Sigmoid colon (tissue), 4 donors: ENCODE results near the gene TFE3.

Experiments used
- EP300 ChIP-seq, 4 donors: sonication (generic); formaldehyde crosslinking; IDR thresholded peaks; one replicate each; pipeline ENCODE4 v1.6.1; 2017; ENCODE audit warnings: antibody characterized with exemption in 4 of 4
- POLR2A ChIP-seq, 2 donors: fragments of 450-650 bp; IDR thresholded peaks; one replicate each; pipeline ENCODE4 v1.6.1; 2016; ENCODE audit warnings: antibody characterized with exemption in 2 of 2, mild to moderate bottlenecking in 2 of 2, moderate library complexity in 2 of 2
- POLR2AphosphoS5 ChIP-seq, 4 donors: sonication (generic); formaldehyde crosslinking; IDR thresholded peaks; one replicate each; pipeline ENCODE4 v1.6.1; 2017; ENCODE audit warnings: antibody characterized with exemption in 4 of 4
- TF ChIP-seq, protein P1 (sequence below), 4 experiments: fragments of 450-650 bp in 3 of 4; fragments of 200-600 bp in 1 of 4; IDR thresholded peaks; one replicate each; pipeline ENCODE4 v1.5.1; 2016 to 2019; ENCODE audit warnings: antibody characterized with exemption in 4 of 4, mild to moderate bottlenecking in 3 of 4, moderate library complexity in 2 of 4

DNA sequence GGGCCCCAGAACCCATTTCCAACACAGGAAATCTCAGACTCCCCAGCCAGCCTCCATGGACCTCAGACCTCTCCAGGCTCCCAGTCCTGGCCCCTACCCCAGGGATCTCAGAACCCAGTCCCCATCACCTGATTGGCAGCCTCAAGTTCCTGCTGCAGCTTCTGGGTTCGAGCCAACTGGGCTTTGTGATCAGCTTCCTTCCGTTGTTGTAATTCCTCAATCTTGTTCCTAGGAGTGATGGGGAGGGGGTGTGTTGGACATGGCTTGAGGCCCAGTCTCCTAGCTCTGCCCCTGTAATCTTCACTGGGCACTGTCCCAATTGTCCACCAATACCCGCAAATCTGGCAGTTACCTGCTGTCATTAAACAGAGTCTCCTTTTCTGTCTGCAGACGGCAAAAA, 53.7 kb downstream of the TFE3 start:
- TF ChIP-seq, protein P1, sequence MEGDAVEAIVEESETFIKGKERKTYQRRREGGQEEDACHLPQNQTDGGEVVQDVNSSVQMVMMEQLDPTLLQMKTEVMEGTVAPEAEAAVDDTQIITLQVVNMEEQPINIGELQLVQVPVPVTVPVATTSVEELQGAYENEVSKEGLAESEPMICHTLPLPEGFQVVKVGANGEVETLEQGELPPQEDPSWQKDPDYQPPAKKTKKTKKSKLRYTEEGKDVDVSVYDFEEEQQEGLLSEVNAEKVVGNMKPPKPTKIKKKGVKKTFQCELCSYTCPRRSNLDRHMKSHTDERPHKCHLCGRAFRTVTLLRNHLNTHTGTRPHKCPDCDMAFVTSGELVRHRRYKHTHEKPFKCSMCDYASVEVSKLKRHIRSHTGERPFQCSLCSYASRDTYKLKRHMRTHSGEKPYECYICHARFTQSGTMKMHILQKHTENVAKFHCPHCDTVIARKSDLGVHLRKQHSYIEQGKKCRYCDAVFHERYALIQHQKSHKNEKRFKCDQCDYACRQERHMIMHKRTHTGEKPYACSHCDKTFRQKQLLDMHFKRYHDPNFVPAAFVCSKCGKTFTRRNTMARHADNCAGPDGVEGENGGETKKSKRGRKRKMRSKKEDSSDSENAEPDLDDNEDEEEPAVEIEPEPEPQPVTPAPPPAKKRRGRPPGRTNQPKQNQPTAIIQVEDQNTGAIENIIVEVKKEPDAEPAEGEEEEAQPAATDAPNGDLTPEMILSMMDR (IDR thresholded peaks at IDR 0.05) = no peak
- no peak for TF ChIP-seq POLR2A (IDR thresholded peaks at IDR 0.05)
- no peak for TF ChIP-seq POLR2AphosphoS5 (IDR thresholded peaks at IDR 0.05)
- TF ChIP-seq EP300 (IDR thresholded peaks at IDR 0.05) = no peak
